Measurements from ENCODE around the gene MERTK. TPM values are rescaled to one million over a fixed set of nuclear protein-coding genes. Genes with fewer than 3 reads are reported as not detected.
"Not testable (repeated sequence)": the region's sequence is repeated elsewhere in the genome, so short reads cannot be mapped to it uniquely, and the experiment has no call there.

The MERTK gene
- total and polyA plus RNA-seq, 2 experiments from 2014 or later: under 0.01 TPM; not detected in 1

- Histone ChIP-seq H3K4me2 (ENCODE audit: unreplicated experiment) (no peak overlapping the region), H3K79me2 (ENCODE audit: insufficient read depth) (peaks cover 84% of the 10 kb centered on the region), H3K4me3 (no peak overlapping the region), H3K9me2 (ENCODE audit: insufficient read depth) (no peaks in the 10 kb centered on the region), H3K27me3 (replicated peaks; ENCODE audit: insufficient read depth) (no peaks in the 10 kb centered on the region), H3K36me3 (ENCODE audit: low read depth) (peaks cover 31% of the 10 kb centered on the region), H2AFZ (no peak overlapping the region), H3K27ac (no peak overlapping the region), H3K9me3 (ENCODE audit: low read depth) (no peaks in the 10 kb centered on the region), H3F3A (ENCODE audit: insufficient read depth) (peaks cover 42% of the 10 kb centered on the region), H4K20me1 (ENCODE audit: insufficient read depth) (no peaks in the 10 kb centered on the region), H3K9ac (no peak overlapping the region), H3K4me1 (ENCODE audit: insufficient read depth) (peaks cover 38% of the 10 kb centered on the region)
- TF ChIP-seq EZH2phosphoT487 (IDR thresholded peaks at IDR 0.05; ENCODE audit: insufficient read depth, low read depth) (no peak), EZH2 (IDR thresholded peaks at IDR 0.05; ENCODE audit: insufficient read depth, poor library complexity, severe bottlenecking) (no peak)
- in situ Hi-C loops (cut with MboI): no loop called here
- no peak for DNase-seq
- 79 to 85% methylated on average over 2 of the region's 2 CpGs for WGBS, 2 experiments (ENCODE audit: low coverage in 1 of 2, low lambda C conversion rate in 2 of 2, missing lambda C conversion rate in 2 of 2)
These were observed 163.4 kb downstream of the MERTK start for GRCh38 chr2:112061840-112062239.

GRCh38 chr2:112062894-112063293 is 164.5 kb downstream of the MERTK start:
- Histone ChIP-seq H3K4me2 (ENCODE audit: unreplicated experiment) (no peak overlapping the region), H3K9ac (no peak overlapping the region), H3K27me3 (replicated peaks; ENCODE audit: insufficient read depth) (no peaks in the 10 kb centered on the region), H3K27ac (no peak overlapping the region), H3K79me2 (ENCODE audit: insufficient read depth) (peaks cover 84% of the 10 kb centered on the region), H4K20me1 (ENCODE audit: insufficient read depth) (no peaks in the 10 kb centered on the region), H3K4me3 (no peak overlapping the region), H3K36me3 (ENCODE audit: low read depth) (peaks cover 42% of the 10 kb centered on the region), H3K9me2 (ENCODE audit: insufficient read depth) (no peaks in the 10 kb centered on the region), H2AFZ (no peak overlapping the region), H3K9me3 (ENCODE audit: low read depth) (no peaks in the 10 kb centered on the region), H3F3A (ENCODE audit: insufficient read depth) (peaks cover 34% of the 10 kb centered on the region), H3K4me1 (ENCODE audit: insufficient read depth) (peaks cover 29% of the 10 kb centered on the region)
- in situ Hi-C loops (cut with MboI): no loop called here
- WGBS, 2 experiments (ENCODE audit: low coverage in 1 of 2, low lambda C conversion rate in 2 of 2, missing lambda C conversion rate in 2 of 2): 100% methylated on average over 1 of the region's 1 CpG
- TF ChIP-seq EZH2 (IDR thresholded peaks at IDR 0.05; ENCODE audit: insufficient read depth, poor library complexity, severe bottlenecking) (no peak), EZH2phosphoT487 (IDR thresholded peaks at IDR 0.05; ENCODE audit: insufficient read depth, low read depth) (no peak)
- DNase-seq: no peak

- WGBS, 2 experiments (ENCODE audit: low coverage in 1 of 2, low lambda C conversion rate in 2 of 2, missing lambda C conversion rate in 2 of 2): 77 to 81% methylated on average over 5 of the region's 5 CpGs
- H2AFZ ChIP-seq: no peak overlapping the region
- peak overlapping the region; percentile 62 for H3K27ac ChIP-seq
- H3K9ac ChIP-seq: 0 out of 2 replicates have a peak overlapping the region, but pooled peaks have one; percentile 15
- H3K4me2 ChIP-seq (ENCODE audit: unreplicated experiment): peak overlapping the region; percentile 35
- no peak overlapping the region for H3K4me3 ChIP-seq
- TF ChIP-seq EZH2phosphoT487 (IDR thresholded peaks at IDR 0.05; ENCODE audit: insufficient read depth, low read depth): no peak
- H3K9me3 ChIP-seq (ENCODE audit: low read depth): no peaks in the 10 kb centered on the region
- no peaks in the 10 kb centered on the region for H3K9me2 ChIP-seq (ENCODE audit: insufficient read depth)
- H3K36me3 ChIP-seq (ENCODE audit: low read depth): peaks cover 58% of the 10 kb centered on the region
- DNase-seq: no peak
- in situ Hi-C loops (cut with MboI): no loop called here
- no peaks in the 10 kb centered on the region for H4K20me1 ChIP-seq (ENCODE audit: insufficient read depth)
- H3K4me1 ChIP-seq (ENCODE audit: insufficient read depth): peaks cover 20% of the 10 kb centered on the region
- peaks cover 34% of the 10 kb centered on the region for H3F3A ChIP-seq (ENCODE audit: insufficient read depth)
- H3K27me3 ChIP-seq (replicated peaks; ENCODE audit: insufficient read depth): no peaks in the 10 kb centered on the region
- peaks cover 80% of the 10 kb centered on the region for H3K79me2 ChIP-seq (ENCODE audit: insufficient read depth)
These were observed 167.1 kb downstream of the MERTK start for GRCh38 chr2:112065486-112065885.

- peaks cover 53% of the 10 kb centered on the region for H3K36me3 ChIP-seq (ENCODE audit: low read depth)
These were observed 167.6 kb downstream of the MERTK start for GRCh38 chr2:112065966-112066365.

GRCh38 chr2:112069794-112070193 is 171.4 kb downstream of the MERTK start:
- H3K4me2 ChIP-seq (ENCODE audit: unreplicated experiment); H3K4me3 ChIP-seq; DNase-seq; H3K27ac ChIP-seq; in situ Hi-C loops (cut with MboI); H3K9me3 ChIP-seq (ENCODE audit: low read depth); H3K9me2 ChIP-seq (ENCODE audit: insufficient read depth); H2AFZ ChIP-seq; H3K27me3 ChIP-seq (replicated peaks; ENCODE audit: insufficient read depth); H3K9ac ChIP-seq: not testable (repeated sequence)
- Histone ChIP-seq H4K20me1 (ENCODE audit: insufficient read depth) (peaks cover 14% of the 10 kb centered on the region), H3K79me2 (ENCODE audit: insufficient read depth) (peaks cover 80% of the 10 kb centered on the region), H3F3A (ENCODE audit: insufficient read depth) (peaks cover 26% of the 10 kb centered on the region), H3K4me1 (ENCODE audit: insufficient read depth) (peaks cover 20% of the 10 kb centered on the region), H3K36me3 (ENCODE audit: low read depth) (peaks cover 41% of the 10 kb centered on the region)

More at GRCh38 chr2:112065966-112066365, 167.6 kb downstream of the MERTK start:
- Histone ChIP-seq H3K27ac (peak overlapping the region; percentile 62), H4K20me1 (ENCODE audit: insufficient read depth) (no peaks in the 10 kb centered on the region), H3K27me3 (replicated peaks; ENCODE audit: insufficient read depth) (no peaks in the 10 kb centered on the region), H3K79me2 (ENCODE audit: insufficient read depth) (peaks cover 80% of the 10 kb centered on the region), H3K4me1 (ENCODE audit: insufficient read depth) (peaks cover 20% of the 10 kb centered on the region), H3K9me2 (ENCODE audit: insufficient read depth) (no peaks in the 10 kb centered on the region), H3K4me2 (ENCODE audit: unreplicated experiment) (peak overlapping the region; percentile 35), H2AFZ (no peak overlapping the region), H3K9ac (0 out of 2 replicates have a peak overlapping the region, but pooled peaks have one; percentile 15), H3K4me3 (no peak overlapping the region), H3K9me3 (ENCODE audit: low read depth) (no peaks in the 10 kb centered on the region), H3F3A (ENCODE audit: insufficient read depth) (peaks cover 34% of the 10 kb centered on the region)
- WGBS, 2 experiments (ENCODE audit: low coverage in 1 of 2, low lambda C conversion rate in 2 of 2, missing lambda C conversion rate in 2 of 2): 7 to 39% methylated on average over 1 of the region's 1 CpG
- in situ Hi-C loops (cut with MboI): no loop called here
- TF ChIP-seq EZH2 (IDR thresholded peaks at IDR 0.05; ENCODE audit: insufficient read depth, poor library complexity, severe bottlenecking): no peak
- no peak for TF ChIP-seq EZH2phosphoT487 (IDR thresholded peaks at IDR 0.05; ENCODE audit: insufficient read depth, low read depth)
- DNase-seq: peak; percentile 80

Measured in GM23248 (cell line).